ENCODE measurements around the gene CHID1.

Gene CHID1

GRCh38 chr11:836700-837099 lies 73.9 kb downstream of the CHID1 start:
- no peak overlapping the region for H3K9ac ChIP-seq (ENCODE audit: low read length)
- no peak overlapping the region for H3K14ac ChIP-seq (ENCODE audit: low read length)
- H3K36me3 ChIP-seq (ENCODE audit: control insufficient read depth in 1 of 2, insufficient read depth in 2 of 2, low read length in 2 of 2): peaks cover 55 to 59% of the 10 kb centered on the region in 2 experiments
- peaks cover 2% of the 10 kb centered on the region for H3K27me3 ChIP-seq (ENCODE audit: insufficient read depth, low read length)
- WGBS (ENCODE audit: extremely low coverage, insufficient coverage, insufficient read length): no CpG with 5 or more reads among the region's 9 CpGs
- peak overlapping the region; percentile 18 for H3K4me3 ChIP-seq (ENCODE audit: low read depth, low read length)
- H3K79me2 ChIP-seq (ENCODE audit: control insufficient read depth, insufficient read depth, low read length, poor library complexity): peaks cover 15% of the 10 kb centered on the region
- no peak overlapping the region for H4K91ac ChIP-seq (ENCODE audit: low read depth, low read length)
- H4K8ac ChIP-seq (ENCODE audit: low read depth, low read length): no peak overlapping the region
- H2BK12ac ChIP-seq (ENCODE audit: low read length): no peak overlapping the region
- no peak overlapping the region for H3K23ac ChIP-seq (ENCODE audit: low read length)
- no peak overlapping the region for H2BK5ac ChIP-seq (ENCODE audit: low read depth, low read length, poor library complexity)
- H3K4me2 ChIP-seq (ENCODE audit: low read length): no peak overlapping the region
- H3K4me1 ChIP-seq (ENCODE audit: control insufficient read depth in 1 of 2, insufficient read depth in 2 of 2, low read length in 2 of 2): peaks cover 27 to 28% of the 10 kb centered on the region in 2 experiments
- peaks cover 15% of the 10 kb centered on the region for H3K79me1 ChIP-seq (ENCODE audit: low read length)
- peaks cover 5% of the 10 kb centered on the region for H3K9me3 ChIP-seq (ENCODE audit: insufficient read depth, low read depth, low read length)
- H4K12ac ChIP-seq (ENCODE audit: low read depth, low read length): no peak overlapping the region
- no peak overlapping the region for H2AK5ac ChIP-seq (ENCODE audit: low read length)
- H2AFZ ChIP-seq (ENCODE audit: insufficient read depth, low read length, poor library complexity): no peak overlapping the region
- no peak overlapping the region for H3K4ac ChIP-seq (ENCODE audit: low read depth, low read length)
- DNase-seq: no peak
- H3K27ac ChIP-seq (ENCODE audit: low read depth, low read length): no peak overlapping the region
- H3K18ac ChIP-seq (ENCODE audit: low read length): no peak overlapping the region
- H2BK120ac ChIP-seq (ENCODE audit: insufficient read depth, low read length, poor library complexity): no peak overlapping the region

- Histone ChIP-seq H3K18ac (ENCODE audit: low read length) (peak overlapping the region; percentile 38), H2AFZ (ENCODE audit: insufficient read depth, low read length, poor library complexity) (no peak overlapping the region), H3K4me2 (ENCODE audit: low read length) (no peak overlapping the region), H4K12ac (ENCODE audit: low read depth, low read length) (no peak overlapping the region), H3K4ac (ENCODE audit: low read depth, low read length) (no peak overlapping the region), H3K36me3 (ENCODE audit: control insufficient read depth in 1 of 2, insufficient read depth in 2 of 2, low read length in 2 of 2) (peaks cover 55 to 58% of the 10 kb centered on the region in 2 experiments), H2BK12ac (ENCODE audit: low read length) (no peak overlapping the region), H4K8ac (ENCODE audit: low read depth, low read length) (no peak overlapping the region), H3K23ac (ENCODE audit: low read length) (no peak overlapping the region), H3K4me3 (ENCODE audit: low read depth, low read length) (no peak overlapping the region), H2BK120ac (ENCODE audit: insufficient read depth, low read length, poor library complexity) (no peak overlapping the region), H3K9me3 (ENCODE audit: insufficient read depth, low read depth, low read length) (peaks cover 5% of the 10 kb centered on the region), H3K27ac (ENCODE audit: low read depth, low read length) (no peak overlapping the region), H4K91ac (ENCODE audit: low read depth, low read length) (no peak overlapping the region), H3K4me1 (ENCODE audit: control insufficient read depth in 1 of 2, insufficient read depth in 2 of 2, low read length in 2 of 2) (peaks cover 25 to 26% of the 10 kb centered on the region in 2 experiments), H3K9ac (ENCODE audit: low read length) (no peak overlapping the region), H2AK5ac (ENCODE audit: low read length) (no peak overlapping the region), H3K14ac (ENCODE audit: low read length) (no peak overlapping the region), H3K27me3 (ENCODE audit: insufficient read depth, low read length) (peaks cover 6% of the 10 kb centered on the region), H2BK5ac (ENCODE audit: low read depth, low read length, poor library complexity) (no peak overlapping the region), H3K79me1 (ENCODE audit: low read length) (peaks cover 15% of the 10 kb centered on the region), H3K79me2 (ENCODE audit: control insufficient read depth, insufficient read depth, low read length, poor library complexity) (peaks cover 15% of the 10 kb centered on the region)
- DNase-seq: no peak
- WGBS (ENCODE audit: extremely low coverage, insufficient coverage, insufficient read length): no CpG with 5 or more reads among the region's 14 CpGs
These were observed 74.3 kb downstream of the CHID1 start for GRCh38 chr11:836274-836673.

- Histone ChIP-seq H2BK120ac (ENCODE audit: insufficient read depth, low read length, poor library complexity) (no peak overlapping the region), H2AFZ (ENCODE audit: insufficient read depth, low read length, poor library complexity) (no peak overlapping the region), H3K9ac (ENCODE audit: low read length) (no peak overlapping the region), H3K4me1 (ENCODE audit: control insufficient read depth in 1 of 2, insufficient read depth in 2 of 2, low read length in 2 of 2) (peaks cover 32 to 33% of the 10 kb centered on the region in 2 experiments), H4K91ac (ENCODE audit: low read depth, low read length) (no peak overlapping the region), H3K27me3 (ENCODE audit: insufficient read depth, low read length) (peaks cover 20% of the 10 kb centered on the region), H2BK5ac (ENCODE audit: low read depth, low read length, poor library complexity) (no peak overlapping the region), H4K12ac (ENCODE audit: low read depth, low read length) (no peak overlapping the region), H4K8ac (ENCODE audit: low read depth, low read length) (peak overlapping the region; percentile 14), H3K14ac (ENCODE audit: low read length) (no peak overlapping the region), H3K27ac (ENCODE audit: low read depth, low read length) (no peak overlapping the region), H3K4ac (ENCODE audit: low read depth, low read length) (peak overlapping the region; percentile 8), H3K36me3 (ENCODE audit: control insufficient read depth in 1 of 2, insufficient read depth in 2 of 2, low read length in 2 of 2) (peaks cover 40 to 42% of the 10 kb centered on the region in 2 experiments), H3K4me3 (ENCODE audit: low read depth, low read length) (no peak overlapping the region), H2BK12ac (ENCODE audit: low read length) (no peak overlapping the region), H3K4me2 (ENCODE audit: low read length) (peak overlapping the region; percentile 14), H3K9me3 (ENCODE audit: insufficient read depth, low read depth, low read length) (peaks cover 5% of the 10 kb centered on the region), H2AK5ac (ENCODE audit: low read length) (no peak overlapping the region), H3K79me2 (ENCODE audit: control insufficient read depth, insufficient read depth, low read length, poor library complexity) (peaks cover 12% of the 10 kb centered on the region), H3K18ac (ENCODE audit: low read length) (peak overlapping the region; percentile 5), H3K23ac (ENCODE audit: low read length) (no peak overlapping the region), H3K79me1 (ENCODE audit: low read length) (peaks cover 15% of the 10 kb centered on the region)
- no CpG with 5 or more reads among the region's 31 CpGs for WGBS (ENCODE audit: extremely low coverage, insufficient coverage, insufficient read length)
- DNase-seq: peak; percentile 54 to 60
These were observed 76.0 kb downstream of the CHID1 start for GRCh38 chr11:834371-835316.

- Histone ChIP-seq H3K27me3 (ENCODE audit: insufficient read depth, low read length) (peaks cover 25% of the 10 kb centered on the region), H3K4me1 (ENCODE audit: control insufficient read depth in 1 of 2, insufficient read depth in 2 of 2, low read length in 2 of 2) (peaks cover 38 to 41% of the 10 kb centered on the region in 2 experiments), H3K4ac (ENCODE audit: low read depth, low read length) (peak overlapping the region; percentile 70), H4K12ac (ENCODE audit: low read depth, low read length) (peak overlapping the region; percentile 76), H3K79me2 (ENCODE audit: control insufficient read depth, insufficient read depth, low read length, poor library complexity) (peaks cover 12% of the 10 kb centered on the region), H4K8ac (ENCODE audit: low read depth, low read length) (peak overlapping the region; percentile 71), H2AFZ (ENCODE audit: insufficient read depth, low read length, poor library complexity) (peak overlapping the region; percentile 56), H3K4me3 (ENCODE audit: low read depth, low read length) (peak overlapping the region; percentile 80), H3K36me3 (ENCODE audit: control insufficient read depth in 1 of 2, insufficient read depth in 2 of 2, low read length in 2 of 2) (peaks cover 32 to 35% of the 10 kb centered on the region in 2 experiments), H3K79me1 (ENCODE audit: low read length) (peaks cover 15% of the 10 kb centered on the region), H2AK5ac (ENCODE audit: low read length) (peak overlapping the region; percentile 81), H2BK5ac (ENCODE audit: low read depth, low read length, poor library complexity) (peak overlapping the region; percentile 73), H3K27ac (ENCODE audit: low read depth, low read length) (no peak overlapping the region), H4K91ac (ENCODE audit: low read depth, low read length) (peak overlapping the region; percentile 77), H3K18ac (ENCODE audit: low read length) (peak overlapping the region; percentile 72), H2BK12ac (ENCODE audit: low read length) (peak overlapping the region; percentile 23), H3K23ac (ENCODE audit: low read length) (no peak overlapping the region), H3K9me3 (ENCODE audit: insufficient read depth, low read depth, low read length) (peaks cover 5% of the 10 kb centered on the region), H2BK120ac (ENCODE audit: insufficient read depth, low read length, poor library complexity) (peak overlapping the region; percentile 86), H3K4me2 (ENCODE audit: low read length) (peak overlapping the region; percentile 66), H3K14ac (ENCODE audit: low read length) (peak overlapping the region; percentile 86), H3K9ac (ENCODE audit: low read length) (no peak overlapping the region)
- WGBS (ENCODE audit: extremely low coverage, insufficient coverage, insufficient read length): no CpG with 5 or more reads among the region's 9 CpGs
- DNase-seq: no peak
These were observed 76.7 kb downstream of the CHID1 start for GRCh38 chr11:833849-834311.
